Body of pancreas (tissue), 4 donors: ENCODE data around the gene TTC13.

Experiments used
- CTCF ChIP-seq, 7 experiments: fragments of 450-650 bp in 4 of 7; fragments of 200-600 bp in 3 of 7; sonication (generic) in 3 of 7; IDR thresholded peaks; one replicate each; pipeline ENCODE4 v1.5.1; 2016 to 2019; ENCODE audit warnings: antibody characterized with exemption in 7 of 7
- POLR2A ChIP-seq, 3 donors: fragments of 450-650 bp; IDR thresholded peaks; one replicate each; pipeline ENCODE4 v1.6.1; 2016; ENCODE audit warnings: antibody characterized with exemption in 3 of 3, mild to moderate bottlenecking in 2 of 3

GRCh38 chr1:230913496-230913895 is 65.2 kb downstream of the TTC13 start:
- TF ChIP-seq POLR2A (IDR thresholded peaks at IDR 0.05) (no peak), CTCF (IDR thresholded peaks at IDR 0.05) (no peak)
